Activated CD8-positive, alpha-beta T cell treated with anti-CD3 and anti-CD28 coated beads for 36 hours (primary cell): ENCODE data around the gene CACTIN. TPM values are rescaled to one million over a fixed set of nuclear protein-coding genes. Genes with fewer than 3 reads are reported as not detected.
A peak's percentile ranks its signal among the peaks of the same experiment; 100 is the strongest.

Experiments used
- ATAC-seq: fragments of 200-7000 bp; cut with Tn5 transposase; one replicate; pipeline ENCODE4 v1.10.0; 2021; ENCODE audit warnings: mild to moderate bottlenecking, moderate library complexity
- CTCF ChIA-PET: fragments of 350-600 bp; sonication (Branson Sonifier 250); formaldehyde crosslinking; loops from one replicate; lab custom pipeline; 2021; ENCODE audit warnings: antibody characterized with exemption; lab: Charles Lee
- POLR2A ChIA-PET: fragments of 350-600 bp; sonication (Branson Sonifier 250); formaldehyde crosslinking; loops from one replicate; lab custom pipeline; 2021; ENCODE audit warnings: antibody characterized with exemption; lab: Charles Lee
- DNase-seq: peaks from one replicate; pipeline ENCODE4 v3.0.0-alpha.2; 2020
- H3K27ac Mint-ChIP-seq: one replicate; pipeline ENCODE4 v1.8.0; 2021; ENCODE audit warnings: mild to moderate bottlenecking, mixed read lengths
- H3K27me3 Mint-ChIP-seq: one replicate; pipeline ENCODE4 v1.8.0; 2021; ENCODE audit warnings: mixed read lengths
- H3K36me3 Mint-ChIP-seq: one replicate; pipeline ENCODE4 v1.8.0; 2021; ENCODE audit warnings: low read depth, mixed read lengths
- H3K4me1 Mint-ChIP-seq: one replicate; pipeline ENCODE4 v1.8.0; 2021; ENCODE audit warnings: low read depth, mixed read lengths
- H3K4me3 Mint-ChIP-seq: one replicate; pipeline ENCODE4 v1.8.0; 2021; ENCODE audit warnings: mild to moderate bottlenecking, moderate library complexity, mixed read lengths
- H3K9me3 Mint-ChIP-seq: one replicate; pipeline ENCODE4 v1.8.0; 2021; ENCODE audit warnings: mixed read lengths
- CTCF ChIP-seq: fragments of 200-600 bp; IDR thresholded peaks from one replicate; pipeline ENCODE4 v1.8.0; 2022; ENCODE audit warnings: antibody characterized with exemption, mild to moderate bottlenecking
- intact Hi-C: fragments of 100-400 bp; cut with micrococcal nuclease; formaldehyde crosslinking; loops from one replicate; pipeline ENCODE4 v1.10.0; 2022
- total RNA-seq, 2 experiments: library from RNA; stranded (reverse); gene quantifications; one replicate each; pipeline ENCODE4 v1.2.3, GENCODE V29; 2021

CACTIN gene
- total RNA-seq, 2 experiments from 2014 or later: 25.9 to 28.5 TPM

- no peak overlapping the region for H3K4me3 Mint-ChIP-seq
- H3K27me3 Mint-ChIP-seq: no peaks in the 10 kb centered on the region
- H3K27ac Mint-ChIP-seq: no peak overlapping the region
- no peaks in the 10 kb centered on the region for H3K9me3 Mint-ChIP-seq
- intact Hi-C loops: no loop called here
- H3K36me3 Mint-ChIP-seq: peaks cover 9% of the 10 kb centered on the region
- ATAC-seq: no peak
- CTCF ChIA-PET: interaction anchor here (1.0 to 1.4 kb wide), 5 partner anchors 16 to 84 kb away, joined by 3 to 5 read pairs (median 3); partner anchors contain the start of gene GIPC3
- no peak for TF ChIP-seq CTCF
- POLR2A ChIA-PET: interaction anchor here (0.6 to 1.3 kb wide), 4 partner anchors 12 to 91 kb away, joined by 3 to 4 read pairs (median 3); partner anchors contain the start of gene MFSD12
- peaks cover 11% of the 10 kb centered on the region for H3K4me1 Mint-ChIP-seq
- no peak for DNase-seq
Measured at GRCh38 chr19:3608750-3609322, 17.8 kb downstream of the CACTIN start.

GRCh38 chr19:3608079-3608641 lies 18.4 kb downstream of the CACTIN start:
- H3K4me1 Mint-ChIP-seq: peaks cover 11% of the 10 kb centered on the region
- DNase-seq: no peak
- H3K27me3 Mint-ChIP-seq: no peaks in the 10 kb centered on the region
- intact Hi-C loops: no loop called here
- peak overlapping the region; percentile 26 for H3K27ac Mint-ChIP-seq
- peaks cover 9% of the 10 kb centered on the region for H3K36me3 Mint-ChIP-seq
- ChIA-PET CTCF (interaction anchor here (1.0 to 1.4 kb wide), 5 partner anchors 17 to 84 kb away, joined by 3 to 5 read pairs (median 3); partner anchors contain the start of gene GIPC3), POLR2A (interaction anchor here (0.6 to 1.3 kb wide), 4 partner anchors 12 to 90 kb away, joined by 3 to 4 read pairs (median 3); partner anchors contain the start of gene MFSD12)
- H3K9me3 Mint-ChIP-seq: no peaks in the 10 kb centered on the region
- no peak for TF ChIP-seq CTCF
- H3K4me3 Mint-ChIP-seq: peak overlapping the region; percentile 41
- ATAC-seq: no peak

- peaks cover 11% of the 10 kb centered on the region for H3K4me1 Mint-ChIP-seq
- no peak for TF ChIP-seq CTCF
- intact Hi-C loops: no loop called here
- no peaks in the 10 kb centered on the region for H3K27me3 Mint-ChIP-seq
- no peaks in the 10 kb centered on the region for H3K9me3 Mint-ChIP-seq
- peak overlapping the region; percentile 26 for H3K27ac Mint-ChIP-seq
- ChIA-PET POLR2A (interaction anchor here (0.8 kb wide), 1 partner anchor 74 kb away, joined by 3 read pairs; no protein-coding TSS in a partner anchor), CTCF (interaction anchor here (1.2 to 1.4 kb wide), 4 partner anchors 18 to 85 kb away, joined by 3 to 5 read pairs (median 3); partner anchors contain the start of gene GIPC3)
- DNase-seq: no peak
- H3K4me3 Mint-ChIP-seq: peak overlapping the region; percentile 47
- H3K36me3 Mint-ChIP-seq: peaks cover 9% of the 10 kb centered on the region
- ATAC-seq: no peak
Measured at GRCh38 chr19:3607303-3608078, 19.1 kb downstream of the CACTIN start.

GRCh38 chr19:3606690-3607289 lies 19.8 kb downstream of the CACTIN start, which contains the start of gene TBXA2R:
Gene TBXA2R, minus strand, starts transcription at chr19:3606875. Its CDS starts 6,241 bp downstream, at chr19:3600634.
- POLR2A ChIA-PET: interaction anchor here (0.8 kb wide), 1 partner anchor 73 kb away, joined by 3 read pairs; no protein-coding TSS in a partner anchor
- Mint-ChIP-seq H3K27ac (no peak within 1 kb of the TSS), H3K4me3 (peak within 1 kb of the TSS; percentile 47), H3K9me3 (no peaks in the 10 kb centered on the region), H3K36me3 (peaks cover 5% of the 10 kb centered on the region), H3K27me3 (no peaks in the 10 kb centered on the region), H3K4me1 (peaks cover 11% of the 10 kb centered on the region)
- intact Hi-C loops: no loop called here
- ATAC-seq (peak; percentile 51), DNase-seq (peak; percentile 83)
- TF ChIP-seq CTCF: no peak
- CTCF ChIA-PET: no interaction called here
